GM18511 (cell line): ENCODE measurements around the gene ITGBL1.

Experiments
- ATAC-seq: cut with Tn5 transposase; IDR thresholded peaks from one replicate; pipeline ENCODE4 v1.9.1; 2021; ENCODE audit warnings: mild to moderate bottlenecking, moderate library complexity; ENCODE audit not compliant: unreplicated experiment

The ITGBL1 gene

GRCh38 chr13:101554420-101555125 is 102.1 kb downstream of the ITGBL1 start:
- no peak for ATAC-seq

GRCh38 chr13:101555610-101556009 is 103.1 kb downstream of the ITGBL1 start:
- ATAC-seq: no peak

GRCh38 chr13:101556676-101557123 is 104.2 kb downstream of the ITGBL1 start:
- ATAC-seq: no peak

GRCh38 chr13:101565317-101565716 is 112.8 kb downstream of the ITGBL1 start:
- ATAC-seq: no peak

GRCh38 chr13:101567841-101568240 is 115.4 kb downstream of the ITGBL1 start:
- ATAC-seq: no peak

GRCh38 chr13:101569807-101570206 is 117.3 kb downstream of the ITGBL1 start:
- ATAC-seq: no peak

- ATAC-seq: no peak
Measured at GRCh38 chr13:101570410-101570809, 117.9 kb downstream of the ITGBL1 start.

- ATAC-seq: no peak
Measured at GRCh38 chr13:101572456-101572855, 120.0 kb downstream of the ITGBL1 start.

- ATAC-seq: no peak
Measured at GRCh38 chr13:101575581-101575980, 123.1 kb downstream of the ITGBL1 start.

GRCh38 chr13:101576455-101576854 is 124.0 kb downstream of the ITGBL1 start:
- ATAC-seq: no peak

GRCh38 chr13:101576977-101577376 is 124.5 kb downstream of the ITGBL1 start:
- no peak for ATAC-seq

- no peak for ATAC-seq
Measured at GRCh38 chr13:101579281-101579802, 126.9 kb downstream of the ITGBL1 start.

- ATAC-seq: no peak
Measured at GRCh38 chr13:101584331-101584730, 131.9 kb downstream of the ITGBL1 start.

- no peak for ATAC-seq
Measured at GRCh38 chr13:101590479-101590878, 138.0 kb downstream of the ITGBL1 start.

- ATAC-seq: no peak
Measured at GRCh38 chr13:101594936-101595335, 142.5 kb downstream of the ITGBL1 start.

GRCh38 chr13:101596803-101597202 is 144.3 kb downstream of the ITGBL1 start:
- no peak for ATAC-seq

GRCh38 chr13:101611491-101612475 is 159.3 kb downstream of the ITGBL1 start:
- no peak for ATAC-seq

GRCh38 chr13:101612735-101613134 is 160.3 kb downstream of the ITGBL1 start:
- no peak for ATAC-seq

- ATAC-seq: no peak
Measured at GRCh38 chr13:101614491-101614890, 162.0 kb downstream of the ITGBL1 start.

- ATAC-seq: no peak
Measured at GRCh38 chr13:101618440-101619187, 166.1 kb downstream of the ITGBL1 start.

- ATAC-seq: no peak
Measured at GRCh38 chr13:101621099-101621498, 168.6 kb downstream of the ITGBL1 start.
